Dermis microvascular lymphatic vessel endothelial cell (primary cell): Measurements from ENCODE around the gene OGFOD3. TPM values are rescaled to one million over a fixed set of nuclear protein-coding genes. Genes with fewer than 3 reads are reported as not detected.

Experiments used
- DNase-seq, 2 donors: peaks; one replicate each; pipeline versions ENCODE4 v3.0.0 to v3.0.0-alpha.2; 2010; ENCODE audit warnings: low read depth in 2 of 2
- total RNA-seq: library from RNA; depleted of rRNA; stranded (reverse); fragments of >200 nt; gene quantifications from 2 replicates; pipeline ENCODE4 v1.2.1, GENCODE V29; 2014

The OGFOD3 gene
- total RNA-seq, 1 donor from 2014 or later = 24.1 TPM

DNA sequence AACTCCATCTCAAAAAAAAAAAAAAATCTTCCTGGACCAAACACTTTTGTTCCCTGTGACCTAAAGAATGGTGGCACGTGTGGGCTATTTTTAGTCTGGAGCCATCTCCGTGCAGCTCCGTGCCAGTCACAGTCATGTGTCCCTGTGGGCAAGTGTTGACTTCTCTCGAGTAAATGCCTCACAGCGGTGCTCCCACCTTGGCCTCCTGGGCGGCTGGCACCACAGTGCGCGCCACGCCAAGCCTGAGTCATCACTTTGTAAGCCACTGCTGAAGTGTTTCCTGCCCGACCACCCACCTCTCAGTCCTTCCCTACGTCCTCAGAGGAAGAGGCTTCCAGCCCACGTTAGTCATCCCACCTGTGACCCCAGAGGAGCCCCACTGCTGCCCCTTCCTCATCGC lies 11.1 kb downstream of the OGFOD3 start:
- DNase-seq = no peak

DNA sequence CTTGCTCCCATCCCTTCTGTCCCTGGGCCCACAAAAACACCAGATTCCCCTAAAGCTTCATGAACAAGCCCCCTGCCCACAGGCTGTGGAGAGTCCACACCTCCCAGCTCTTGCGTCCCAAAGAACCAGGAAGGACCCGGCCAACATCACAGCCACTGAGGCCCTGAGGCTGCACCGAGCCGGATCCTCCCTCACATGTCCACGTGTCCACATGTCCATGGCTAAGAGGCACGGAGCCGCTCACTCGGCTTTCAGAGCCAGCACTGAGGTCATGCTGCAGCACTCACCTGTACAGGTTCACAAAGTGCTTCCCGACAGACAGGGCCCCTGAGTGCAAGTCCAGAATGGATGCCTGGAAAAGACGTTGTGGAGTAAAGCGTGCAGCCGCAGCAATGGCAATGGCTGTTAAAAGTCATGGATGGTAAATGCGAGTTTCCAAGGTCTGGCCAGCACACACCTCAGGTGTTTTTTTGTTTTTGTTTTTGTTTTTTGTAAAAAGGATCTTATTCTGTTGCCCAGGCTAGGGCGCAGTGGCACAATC lies 12.2 kb downstream of the OGFOD3 start:
- DNase-seq = no peak

DNA sequence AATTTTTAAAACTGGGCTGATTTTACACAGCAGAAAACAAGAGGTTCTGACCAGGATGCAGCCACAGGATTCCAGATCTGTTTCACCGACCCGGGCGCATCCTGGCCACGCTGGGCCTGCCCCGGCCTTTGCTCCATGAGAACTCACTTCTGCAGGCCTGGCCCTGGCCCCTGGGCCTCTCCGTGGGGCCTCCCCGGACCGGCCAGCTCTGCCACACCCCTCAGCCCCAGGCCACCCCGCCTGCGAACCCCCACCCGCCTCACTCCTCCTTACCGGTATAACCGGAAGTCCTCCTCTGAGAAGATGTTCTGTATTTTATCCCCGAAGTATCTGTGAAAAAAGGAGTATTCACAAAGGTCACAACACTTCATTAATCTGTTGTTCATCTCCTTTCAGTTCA lies 13.3 kb downstream of the OGFOD3 start:
- no peak for DNase-seq

DNA sequence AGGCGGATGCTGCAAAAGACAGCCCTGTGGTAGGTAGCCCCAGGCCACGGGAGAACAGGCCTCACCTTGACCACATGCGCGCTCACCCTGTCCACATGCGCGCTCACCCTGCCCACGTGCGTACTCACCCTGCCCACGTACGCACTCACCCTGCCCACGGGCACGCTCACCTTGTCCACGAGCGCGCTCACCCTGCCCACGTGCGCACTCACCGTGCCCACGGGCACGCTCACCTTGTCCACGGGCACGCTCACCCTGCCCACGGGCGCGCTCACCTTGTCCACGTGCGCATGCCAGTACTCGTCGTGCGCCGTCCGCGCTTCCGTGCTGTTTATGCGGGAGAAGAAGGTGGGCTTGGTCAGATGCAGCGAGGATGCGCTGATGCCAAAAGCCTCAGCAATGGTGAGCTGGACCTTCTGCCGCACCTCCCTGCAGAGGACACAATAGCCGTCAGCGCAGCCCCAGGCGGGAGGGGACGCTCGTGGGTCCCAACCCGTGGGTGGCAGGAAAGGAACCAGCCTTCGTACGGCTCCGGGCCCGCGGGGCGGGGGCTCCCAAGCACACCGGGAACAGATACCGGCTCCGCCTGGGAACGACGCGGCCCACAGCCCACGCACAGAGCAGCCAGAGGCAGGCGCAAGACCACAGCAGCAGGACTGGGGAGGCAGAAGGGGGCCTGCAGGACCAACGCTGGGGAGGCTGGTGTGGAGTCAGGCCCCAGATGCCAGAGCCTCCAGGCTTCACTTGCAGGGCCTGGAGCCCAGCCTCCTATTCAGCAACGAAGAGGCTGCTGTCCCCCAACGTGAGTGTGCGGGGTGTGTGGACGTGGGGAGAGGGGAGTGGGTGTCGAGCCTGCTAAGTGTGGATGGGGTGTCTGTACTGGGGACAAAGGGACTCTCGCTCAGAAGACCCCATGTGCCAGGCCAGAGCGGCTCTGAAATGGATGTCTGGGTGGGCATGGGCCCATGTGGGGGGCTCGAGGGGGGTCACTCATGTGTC lies 14.4 kb downstream of the OGFOD3 start:
- no peak for DNase-seq

DNA sequence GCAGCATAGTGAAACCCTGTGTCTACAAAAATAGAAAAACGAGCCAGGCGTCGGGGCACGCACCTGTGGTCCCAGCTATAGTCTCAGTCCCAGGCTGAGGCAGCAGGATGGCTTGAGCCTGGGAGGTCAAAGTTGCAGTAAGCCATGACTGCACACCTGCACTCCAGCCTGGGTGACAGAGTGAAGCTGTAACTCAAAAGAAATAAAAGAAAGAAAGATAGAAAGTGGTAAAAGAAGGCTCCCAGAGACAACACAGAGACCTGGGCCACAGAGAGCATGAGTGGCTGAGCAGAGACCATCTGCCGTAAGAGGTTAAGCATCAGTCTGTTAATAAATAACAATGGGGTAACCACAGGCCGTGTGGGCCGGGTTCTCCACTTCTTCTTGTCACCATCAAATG lies 15.5 kb downstream of the OGFOD3 start:
- DNase-seq = no peak

DNA sequence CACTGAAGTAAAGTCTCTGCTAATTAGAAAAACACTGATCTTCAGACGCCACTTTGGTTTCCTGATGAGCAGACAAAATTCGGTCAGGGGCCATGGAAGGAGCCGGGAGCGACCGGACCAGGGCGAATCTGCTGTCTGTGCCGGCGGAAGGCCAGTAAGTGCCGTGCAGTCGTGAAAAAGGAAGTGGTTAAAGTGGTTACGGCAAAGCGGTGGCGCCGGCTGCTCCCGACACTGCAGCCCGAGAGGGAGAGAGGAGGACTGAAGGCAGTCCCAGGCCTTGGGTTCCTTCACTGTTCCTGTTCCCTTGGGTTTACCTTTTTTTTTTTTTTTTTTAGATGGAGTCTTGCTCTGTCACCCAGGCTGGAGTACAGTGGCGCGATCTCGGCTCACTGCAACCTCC lies 17.6 kb downstream of the OGFOD3 start:
- DNase-seq = no peak

DNA sequence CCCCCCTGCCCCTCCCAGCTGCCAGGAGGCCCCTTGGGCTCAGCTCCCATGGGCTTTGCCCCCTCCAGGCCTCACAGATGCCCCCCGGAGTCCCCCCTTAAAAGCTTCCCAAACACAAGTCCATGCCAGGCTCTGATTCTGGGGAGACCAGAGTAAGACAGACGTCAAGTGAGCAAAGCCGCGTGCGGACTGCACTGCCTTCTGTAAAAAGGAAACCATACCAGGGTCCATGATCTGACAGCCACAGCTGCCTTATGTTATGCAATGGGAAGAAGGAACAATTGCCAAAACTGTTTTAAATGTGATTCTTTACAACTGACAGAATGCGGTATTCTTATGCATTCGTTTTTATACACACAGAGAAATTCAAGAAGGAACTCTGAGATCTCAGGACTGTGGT lies 18.2 kb downstream of the OGFOD3 start:
- no peak for DNase-seq

DNA sequence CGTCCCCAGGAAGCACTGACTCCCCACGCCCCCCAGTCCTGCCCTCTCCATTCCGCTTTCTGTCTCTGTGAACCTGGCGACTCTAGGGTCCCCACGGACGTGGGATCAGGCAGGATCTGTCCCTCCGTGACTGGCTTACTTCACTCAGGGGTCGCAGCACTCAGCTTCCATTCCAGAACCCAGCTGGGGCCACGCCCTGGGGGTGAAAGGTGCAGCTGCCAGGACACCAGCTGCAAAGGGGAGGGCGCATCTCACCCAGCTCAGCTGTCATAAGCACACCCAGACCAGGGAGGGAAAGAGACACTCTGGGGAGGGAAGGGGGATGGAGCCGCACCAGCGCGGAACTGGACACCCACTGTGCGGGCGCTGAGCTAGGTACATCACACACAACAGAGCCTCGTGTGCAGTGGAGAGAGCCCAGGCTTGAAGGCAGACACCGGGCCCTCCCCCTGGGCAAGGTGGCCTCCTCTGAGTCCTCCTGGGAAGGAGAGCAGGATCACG lies 18.7 kb downstream of the OGFOD3 start:
- no peak for DNase-seq

DNA sequence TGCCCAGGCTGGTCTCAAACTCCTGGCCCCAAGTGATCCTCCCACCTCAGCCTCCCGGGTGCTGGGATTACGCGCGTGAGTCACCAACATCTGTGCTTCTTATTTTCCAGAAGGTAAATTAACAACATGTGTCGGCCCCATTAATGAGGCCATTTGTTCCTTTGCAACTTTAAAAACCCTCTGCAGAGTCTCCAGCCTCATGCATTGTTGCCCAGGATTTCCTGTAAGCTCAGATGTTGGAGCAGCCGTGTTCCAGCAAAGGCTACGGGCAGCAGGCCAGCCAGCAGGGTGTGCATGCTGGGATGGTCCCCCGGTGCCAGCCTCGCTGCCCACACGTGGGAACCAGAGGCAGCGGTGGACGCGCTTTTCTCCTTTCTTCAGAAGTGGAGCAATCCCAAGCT lies 19.3 kb downstream of the OGFOD3 start:
- peak in 1 of 2 donors; percentile 31 for DNase-seq

DNA sequence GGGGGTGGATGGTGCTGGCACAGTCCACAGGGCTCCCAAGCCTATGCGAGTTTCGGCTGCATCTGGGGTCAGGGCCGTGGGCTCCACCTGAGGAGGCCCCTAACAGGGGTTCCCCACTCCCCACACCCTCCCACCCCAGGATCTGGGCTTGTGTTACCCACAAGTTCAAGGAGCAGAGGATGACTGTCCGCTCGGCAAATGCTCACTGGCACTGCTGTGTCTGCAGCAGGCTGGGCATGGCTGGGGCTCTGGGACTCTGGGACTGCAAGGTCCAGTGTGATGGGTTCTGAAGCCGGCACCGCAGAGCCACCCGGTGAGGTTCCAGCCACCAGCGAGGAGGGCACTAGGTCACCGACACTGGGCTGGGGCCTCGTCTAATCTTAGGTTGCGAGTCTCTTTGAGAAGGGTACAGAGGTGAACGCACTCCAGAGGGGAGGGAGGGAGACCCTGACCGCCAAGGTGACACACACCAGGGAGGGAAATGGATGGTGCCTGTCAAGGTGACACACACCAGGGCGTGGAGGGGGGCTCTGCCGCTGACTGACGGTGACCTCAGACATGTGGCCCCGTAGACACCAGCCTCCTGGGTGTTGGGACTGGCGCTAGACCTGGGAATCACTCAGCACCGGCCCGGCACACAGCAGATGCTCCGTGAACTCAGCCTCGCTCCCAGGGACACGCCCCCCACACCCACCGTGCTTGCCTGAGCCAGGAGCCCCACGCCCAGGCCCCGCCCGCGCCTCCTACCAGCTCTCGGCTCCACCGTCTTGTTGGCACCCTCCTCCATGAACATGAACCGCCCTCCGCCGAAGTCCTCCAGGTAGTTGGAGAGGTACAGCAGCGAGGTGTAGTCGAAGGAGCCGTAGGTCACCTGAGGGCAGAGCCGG lies 20.7 kb downstream of the OGFOD3 start:
- no peak for DNase-seq

DNA sequence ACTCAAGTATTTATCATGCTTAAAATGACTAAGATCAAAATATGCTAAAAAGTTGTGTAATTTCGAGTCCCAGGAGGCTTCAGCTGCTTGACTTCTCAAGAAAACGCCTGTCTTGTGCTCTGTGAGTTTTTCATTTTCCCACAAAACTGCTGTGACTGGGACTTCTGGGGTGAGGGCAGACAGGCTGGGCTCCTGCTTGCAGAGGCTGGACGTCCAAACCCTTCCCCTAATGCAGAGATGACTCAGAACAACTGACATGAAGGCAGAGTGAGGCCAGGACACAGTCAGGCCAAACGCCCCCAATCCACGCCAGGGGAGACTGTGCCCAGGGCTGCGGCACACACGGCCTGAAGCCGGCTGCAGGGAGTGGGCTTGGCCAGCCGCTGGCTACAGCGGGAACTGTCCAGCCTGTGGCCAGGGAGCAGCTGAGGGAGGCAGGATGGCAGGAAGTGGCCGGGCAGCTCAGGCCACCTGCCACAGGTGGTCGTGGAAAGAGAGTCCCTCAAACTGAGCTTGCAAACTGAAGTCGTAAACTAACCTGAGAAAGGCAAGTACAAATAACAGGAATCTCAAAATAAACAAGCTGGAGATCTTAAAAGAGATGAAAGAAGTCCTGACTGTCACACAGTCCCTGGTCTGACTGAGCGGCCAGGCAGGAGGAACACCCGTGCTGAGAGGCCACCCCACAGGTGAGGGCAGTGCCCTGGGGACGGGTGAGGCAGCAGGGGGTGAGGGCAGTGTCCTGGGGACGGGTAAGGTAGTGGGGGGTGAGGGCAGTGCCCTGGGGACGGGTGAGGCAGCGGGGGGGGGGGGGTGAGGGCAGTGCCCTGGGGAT lies 21.6 kb downstream of the OGFOD3 start:
- no peak for DNase-seq

DNA sequence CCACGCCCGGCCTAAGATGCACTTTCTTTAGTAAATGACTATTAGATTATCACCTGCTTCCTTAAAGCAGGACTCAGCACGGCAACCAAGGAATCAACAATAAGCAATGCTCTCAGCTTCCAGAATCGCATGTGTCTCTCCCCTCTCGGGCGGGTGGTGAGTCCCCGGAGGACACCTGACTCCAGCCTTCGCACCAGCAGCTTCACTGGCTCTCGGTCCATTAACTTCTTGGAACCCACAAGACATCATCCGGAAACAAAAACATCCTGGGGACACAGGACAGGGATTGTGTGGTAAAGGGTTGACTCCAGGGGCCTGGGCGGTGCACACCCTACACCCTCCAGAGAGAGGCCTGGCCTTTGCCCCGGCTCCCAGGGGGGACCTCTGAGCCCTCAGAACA lies 24.1 kb downstream of the OGFOD3 start:
- no peak for DNase-seq

DNA sequence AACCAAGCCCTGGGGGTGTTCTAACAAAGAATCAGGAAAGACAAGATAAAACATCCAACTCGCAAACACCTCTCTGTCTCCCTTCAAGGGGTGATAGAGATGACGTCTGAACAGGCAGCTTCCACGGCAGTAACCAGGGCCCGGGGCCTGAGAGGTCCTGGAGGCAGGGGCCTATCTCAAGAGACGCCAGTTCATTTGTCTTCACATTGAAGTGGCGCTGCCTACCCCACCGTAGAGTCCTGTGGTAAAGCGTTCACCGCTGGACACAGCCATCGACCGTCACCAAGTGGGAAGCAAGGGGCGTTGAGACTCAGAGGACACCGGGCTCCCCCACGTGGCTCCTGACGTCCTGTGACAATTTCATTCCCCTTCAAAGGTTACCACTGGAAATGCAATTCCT lies 25.4 kb downstream of the OGFOD3 start:
- DNase-seq = no peak

DNA sequence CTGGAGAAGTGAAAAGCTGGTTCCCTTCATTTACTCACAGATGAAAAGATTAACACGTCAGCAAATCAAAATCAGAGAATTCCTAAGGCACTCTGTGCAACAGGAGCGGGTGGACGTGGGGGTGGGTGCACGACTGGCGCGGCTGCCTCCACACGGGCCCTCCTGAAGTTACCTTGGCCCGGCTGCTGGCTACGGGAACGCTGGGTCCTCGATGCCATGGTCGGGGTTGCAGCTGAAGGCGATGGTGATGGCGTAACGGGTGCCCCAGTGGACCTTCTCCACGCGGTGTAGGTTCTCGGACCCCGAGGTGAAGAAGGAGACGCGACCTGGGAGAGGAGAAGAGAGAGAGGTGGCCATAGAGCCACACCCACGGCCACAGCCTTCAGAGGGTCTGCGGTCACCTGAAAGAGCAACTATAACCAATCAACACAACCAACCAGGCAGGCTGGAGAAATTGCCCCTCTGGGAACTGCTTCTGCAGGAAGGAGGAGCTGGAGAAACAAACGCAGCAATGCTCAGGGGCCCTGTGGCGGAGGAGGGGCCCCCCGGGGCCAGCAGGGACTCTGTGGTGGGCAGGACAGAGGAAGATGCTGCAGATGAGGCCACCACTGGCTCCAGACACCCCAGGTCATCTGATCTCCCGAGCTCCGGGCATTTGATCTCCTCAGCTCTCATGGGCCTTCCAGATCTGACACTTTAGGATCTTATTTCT lies 26.0 kb downstream of the OGFOD3 start:
- DNase-seq = no peak

DNA sequence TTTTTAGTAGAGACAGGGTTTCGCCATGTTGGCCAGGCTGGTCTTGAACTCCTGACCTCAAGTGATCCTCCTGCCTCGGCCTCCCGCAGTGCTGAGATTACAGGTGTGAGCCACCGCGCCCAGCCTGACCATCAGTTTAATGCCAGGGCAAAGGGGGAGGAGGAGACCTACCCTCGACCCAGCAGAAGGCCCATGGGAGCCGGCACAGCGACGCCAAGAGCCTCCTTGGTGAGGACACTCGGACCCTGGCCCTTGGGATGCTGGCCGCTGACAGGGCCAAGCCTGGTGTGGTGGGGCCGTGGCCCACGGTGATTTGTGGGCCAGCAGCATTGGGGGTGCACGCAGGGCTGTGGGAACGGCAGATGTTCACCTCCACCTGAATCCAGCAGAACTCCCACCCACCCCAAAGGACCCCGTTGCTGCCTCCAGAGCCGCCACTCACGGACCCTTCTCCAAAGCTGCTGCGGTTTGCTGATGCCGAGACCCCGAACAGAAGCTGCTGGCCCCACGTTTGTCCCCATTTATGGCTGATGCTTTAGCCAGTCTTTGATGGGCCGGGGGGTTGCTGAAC lies 26.8 kb downstream of the OGFOD3 start:
- DNase-seq = no peak

DNA sequence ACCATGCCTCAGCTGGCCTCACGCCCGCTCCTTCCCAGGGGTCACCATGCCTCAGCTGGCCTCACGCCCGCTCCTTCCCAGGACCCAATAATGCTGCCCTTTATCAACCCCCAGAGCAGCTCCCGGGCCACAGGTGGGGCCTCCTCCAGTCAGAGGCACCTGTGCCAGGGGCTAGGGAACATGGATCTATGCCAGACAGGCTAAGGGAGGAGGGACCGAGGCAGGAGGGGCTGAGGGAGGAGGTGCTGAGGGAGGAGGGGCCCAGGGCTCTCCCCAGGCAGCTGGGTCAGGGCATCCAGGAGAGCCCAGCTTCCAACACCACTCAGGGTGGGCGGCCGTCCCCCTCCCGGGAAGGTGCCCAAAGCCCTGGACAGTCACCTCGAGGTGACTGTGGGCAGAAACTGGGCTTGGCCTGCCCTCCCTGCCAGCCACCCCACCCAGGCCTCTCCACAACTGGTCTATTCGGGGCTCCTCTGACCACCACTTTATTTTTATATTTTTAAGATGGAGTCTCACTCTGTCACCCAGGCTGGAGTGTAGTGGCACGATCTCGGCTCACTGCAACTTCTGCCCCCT lies 27.4 kb downstream of the OGFOD3 start:
- no peak for DNase-seq

DNA sequence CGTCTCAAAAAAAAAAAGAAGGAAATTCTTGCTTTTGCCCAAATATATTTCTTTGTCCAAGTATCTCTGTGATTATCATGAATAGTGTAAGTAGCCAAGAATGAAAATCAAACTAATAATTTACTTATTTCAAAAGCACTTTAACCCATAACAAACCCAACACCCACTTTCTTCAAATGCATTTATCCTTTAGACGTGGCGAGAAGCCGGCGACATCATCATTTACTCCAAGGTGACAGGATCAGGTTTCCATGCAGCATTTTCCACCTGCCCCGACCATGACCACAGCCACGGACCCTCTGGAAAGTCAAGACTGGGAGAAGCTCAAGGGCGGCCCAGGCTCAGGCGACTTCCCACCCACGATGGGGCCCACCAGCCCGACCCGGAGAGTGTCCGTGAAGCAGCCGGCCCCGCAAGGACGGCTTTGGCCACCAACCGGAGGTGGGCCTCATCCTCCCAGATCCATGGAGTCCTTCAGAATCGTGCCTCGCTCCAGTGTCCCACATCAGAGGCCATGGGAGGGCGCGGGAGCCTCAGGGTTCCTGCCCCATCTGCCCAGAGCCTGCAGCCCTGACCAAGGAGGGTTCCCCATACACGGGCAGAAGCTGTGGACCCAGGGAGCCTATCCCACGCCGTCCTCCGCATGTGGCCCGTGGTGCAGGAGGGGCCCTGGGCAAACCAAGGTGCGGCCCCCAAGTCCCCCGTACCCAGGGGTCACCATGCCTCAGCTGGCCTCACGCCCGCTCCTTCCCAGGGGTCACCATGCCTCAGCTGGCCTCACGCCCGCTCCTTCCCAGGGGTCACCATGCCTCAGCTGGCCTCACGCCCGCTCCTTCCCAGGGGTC lies 28.1 kb downstream of the OGFOD3 start:
- no peak for DNase-seq

DNA sequence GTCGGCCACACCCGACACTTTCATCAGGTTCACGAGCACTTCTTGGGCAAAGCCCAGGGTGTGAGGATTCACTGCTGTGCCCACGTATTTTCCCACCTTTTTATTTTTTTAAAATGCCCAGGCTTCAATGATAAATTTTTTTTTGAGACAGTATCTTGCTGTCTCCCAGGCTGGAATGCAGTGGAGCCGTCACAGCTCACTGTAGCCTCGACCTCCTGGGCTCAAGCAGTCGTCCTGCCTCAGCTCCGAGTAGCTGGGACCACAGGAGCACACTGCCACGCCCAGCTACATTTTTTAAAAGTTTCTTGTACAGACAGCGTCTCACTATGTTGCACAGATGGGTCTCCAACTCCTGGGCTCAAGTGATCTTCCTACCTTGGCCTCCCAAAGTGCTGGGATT lies 29.0 kb downstream of the OGFOD3 start:
- DNase-seq = no peak

DNA sequence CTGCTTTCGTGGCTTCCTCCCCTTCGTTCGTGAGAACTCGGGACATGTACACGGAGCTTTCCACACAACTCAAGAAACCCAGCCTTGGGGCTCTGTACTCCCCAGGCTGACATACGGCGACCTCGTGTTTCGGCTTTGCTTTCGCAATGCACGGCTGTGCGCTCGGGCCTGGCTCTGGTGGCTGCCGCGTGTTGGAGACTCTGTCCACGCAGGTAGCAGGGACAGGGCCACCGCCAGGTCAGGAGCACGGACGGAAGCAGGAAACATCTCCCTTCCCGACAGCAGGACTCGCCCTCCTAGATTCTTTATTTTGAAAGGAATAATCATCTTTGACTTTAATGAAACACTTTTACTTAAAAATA lies 29.5 kb downstream of the OGFOD3 start:
- no peak for DNase-seq
